ENCODE results near the gene CHN2. TPM values are rescaled to one million over a fixed set of nuclear protein-coding genes. Genes with fewer than 3 reads are reported as not detected.

CHN2 gene
- total RNA-seq, 1 experiment from 2014 or later: 5.1 TPM

- peaks cover 14% of the 10 kb centered on the region for H3K4me1 Mint-ChIP-seq (ENCODE audit: insufficient read depth, unreplicated experiment)
- H3K27me3 Mint-ChIP-seq (ENCODE audit: insufficient read depth, unreplicated experiment): no peaks in the 10 kb centered on the region
- H3K9me3 Mint-ChIP-seq (ENCODE audit: unreplicated experiment): no peaks in the 10 kb centered on the region
- no TSS peak for BruUV-seq (replicated peaks)
- CTCF ChIA-PET: no interaction called here
- no peak overlapping the region for H3K4me3 Mint-ChIP-seq (ENCODE audit: unreplicated experiment)
- no peak overlapping the region for H3K27ac Mint-ChIP-seq (ENCODE audit: low read depth, unreplicated experiment)
- no peak for DNase-seq (ENCODE audit: unreplicated experiment)
- H3K36me3 Mint-ChIP-seq (ENCODE audit: insufficient read depth, unreplicated experiment): no peaks in the 10 kb centered on the region
- no peak for TF ChIP-seq CTCF (IDR thresholded peaks at IDR 0.05; ENCODE audit: unreplicated experiment)
- intact Hi-C loops (cut with micrococcal nuclease): no loop called here
- POLR2A ChIA-PET: no interaction called here
Measured at GRCh38 chr7:29311314-29311713, 116.7 kb downstream of the CHN2 start.

DNA sequence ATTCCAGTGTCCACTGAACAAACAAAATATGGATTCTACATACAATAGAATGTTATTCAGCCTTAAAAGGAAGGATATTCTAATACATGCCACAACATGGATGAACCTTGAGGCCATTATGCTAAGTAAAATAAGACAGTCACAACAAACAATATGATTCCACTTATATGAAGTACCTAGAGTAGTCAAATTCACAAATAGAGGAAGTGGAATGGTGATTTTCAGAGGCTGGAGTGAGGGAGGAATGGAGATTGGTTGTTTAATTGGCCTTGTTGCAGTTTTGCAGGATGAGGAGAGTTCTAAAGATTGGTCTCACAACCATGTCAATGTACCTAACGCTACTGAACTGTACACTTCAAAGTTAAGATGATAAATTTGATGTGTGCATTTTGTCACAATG lies 119.6 kb downstream of the CHN2 start:
- Mint-ChIP-seq H3K4me3 (ENCODE audit: unreplicated experiment) (no peak overlapping the region), H3K9me3 (ENCODE audit: unreplicated experiment) (no peaks in the 10 kb centered on the region), H3K27ac (ENCODE audit: low read depth, unreplicated experiment) (no peak overlapping the region), H3K27me3 (ENCODE audit: insufficient read depth, unreplicated experiment) (no peaks in the 10 kb centered on the region), H3K4me1 (ENCODE audit: insufficient read depth, unreplicated experiment) (peaks cover 5% of the 10 kb centered on the region), H3K36me3 (ENCODE audit: insufficient read depth, unreplicated experiment) (no peaks in the 10 kb centered on the region)
- no peak for DNase-seq (ENCODE audit: unreplicated experiment)
- BruUV-seq (replicated peaks): no TSS peak
- ChIA-PET CTCF (no interaction called here), POLR2A (no interaction called here)
- intact Hi-C loops (cut with micrococcal nuclease): no loop called here
- TF ChIP-seq CTCF (IDR thresholded peaks at IDR 0.05; ENCODE audit: unreplicated experiment): no peak

DNA sequence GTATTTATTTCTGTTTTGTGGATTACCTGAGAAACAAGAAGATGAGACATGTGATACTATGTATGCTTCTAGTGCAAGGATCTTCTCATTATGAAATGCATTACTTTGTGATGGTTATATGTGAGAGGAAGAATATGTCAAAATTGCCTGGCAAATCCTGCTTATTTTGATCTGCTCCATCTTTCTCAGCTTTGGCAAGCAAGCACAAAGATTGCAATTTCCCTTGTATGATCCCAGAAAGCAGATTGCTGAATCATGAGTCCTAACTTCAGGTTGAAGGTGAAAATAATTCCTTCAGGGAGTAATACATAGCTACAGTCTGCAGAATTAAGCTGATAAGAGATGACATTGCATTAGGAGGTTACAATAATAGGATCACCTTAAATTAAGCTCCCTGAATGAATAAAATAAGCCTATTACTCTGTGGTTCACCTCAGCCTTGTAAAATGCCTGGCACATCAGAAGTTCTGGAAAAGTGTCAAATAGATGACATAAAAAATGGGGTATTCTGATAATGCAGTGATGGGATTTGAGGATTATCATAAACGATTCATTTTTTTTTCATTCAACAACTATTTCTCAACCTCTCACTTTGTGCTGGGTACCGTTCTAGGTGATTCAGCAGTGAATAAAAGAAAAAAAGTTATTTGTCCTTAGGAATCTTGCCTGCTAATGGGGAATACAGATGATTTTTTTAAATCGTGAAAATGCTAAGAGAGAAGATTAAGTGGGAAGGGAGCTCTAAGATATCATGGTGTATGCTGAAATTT lies 120.7 kb downstream of the CHN2 start:
- H3K27me3 Mint-ChIP-seq (ENCODE audit: insufficient read depth, unreplicated experiment): no peaks in the 10 kb centered on the region
- CTCF ChIA-PET: interaction anchor here (0.6 to 1.0 kb wide), 6 partner anchors 13 to 790 kb away, joined by 3 to 4 read pairs (median 4); no protein-coding TSS in a partner anchor
- H3K4me1 Mint-ChIP-seq (ENCODE audit: insufficient read depth, unreplicated experiment): peaks cover 5% of the 10 kb centered on the region
- H3K36me3 Mint-ChIP-seq (ENCODE audit: insufficient read depth, unreplicated experiment): no peaks in the 10 kb centered on the region
- intact Hi-C loops (cut with micrococcal nuclease): no loop called here
- TF ChIP-seq CTCF (IDR thresholded peaks at IDR 0.05; ENCODE audit: unreplicated experiment): no peak
- POLR2A ChIA-PET: interaction anchor here (0.7 to 1.9 kb wide), 3 partner anchors 10 to 15 kb away, joined by 3 to 4 read pairs (median 4); no protein-coding TSS in a partner anchor
- no peak for DNase-seq (ENCODE audit: unreplicated experiment)
- H3K27ac Mint-ChIP-seq (ENCODE audit: low read depth, unreplicated experiment): no peak overlapping the region
- H3K4me3 Mint-ChIP-seq (ENCODE audit: unreplicated experiment): no peak overlapping the region
- no TSS peak for BruUV-seq (replicated peaks)
- H3K9me3 Mint-ChIP-seq (ENCODE audit: unreplicated experiment): no peaks in the 10 kb centered on the region

DNA sequence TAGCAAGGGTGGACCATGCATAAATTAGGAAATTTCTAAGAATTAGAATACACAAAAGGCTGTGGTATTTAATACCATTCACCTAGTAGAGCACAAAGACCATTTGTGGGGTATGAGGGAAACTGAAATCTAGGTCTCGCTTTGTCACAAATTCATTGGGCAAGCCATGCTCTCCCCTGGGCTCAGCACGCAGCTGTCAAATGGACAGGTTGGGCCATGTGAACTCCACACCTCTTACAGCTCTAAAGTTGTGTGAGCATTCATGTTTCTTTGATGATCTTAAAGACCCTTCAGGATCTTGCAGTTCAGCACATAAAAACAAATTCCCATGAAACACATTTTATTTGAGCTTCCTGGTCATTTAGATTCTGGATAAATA lies 121.3 kb downstream of the CHN2 start:
- DNase-seq (ENCODE audit: unreplicated experiment): no peak
- H3K36me3 Mint-ChIP-seq (ENCODE audit: insufficient read depth, unreplicated experiment): no peaks in the 10 kb centered on the region
- TF ChIP-seq CTCF (IDR thresholded peaks at IDR 0.05; ENCODE audit: unreplicated experiment): no peak
- ChIA-PET CTCF (interaction anchor here (0.5 to 1.0 kb wide), 7 partner anchors 14 to 789 kb away, joined by 3 to 4 read pairs (median 3); no protein-coding TSS in a partner anchor), POLR2A (interaction anchor here (0.7 to 1.9 kb wide), 3 partner anchors 9 to 16 kb away, joined by 3 to 4 read pairs (median 4); no protein-coding TSS in a partner anchor)
- no peak overlapping the region for H3K4me3 Mint-ChIP-seq (ENCODE audit: unreplicated experiment)
- H3K27me3 Mint-ChIP-seq (ENCODE audit: insufficient read depth, unreplicated experiment): no peaks in the 10 kb centered on the region
- intact Hi-C loops (cut with micrococcal nuclease): no loop called here
- BruUV-seq (replicated peaks): no TSS peak
- no peaks in the 10 kb centered on the region for H3K9me3 Mint-ChIP-seq (ENCODE audit: unreplicated experiment)
- peaks cover 5% of the 10 kb centered on the region for H3K4me1 Mint-ChIP-seq (ENCODE audit: insufficient read depth, unreplicated experiment)
- H3K27ac Mint-ChIP-seq (ENCODE audit: low read depth, unreplicated experiment): no peak overlapping the region
